Activated CD4-positive, alpha-beta T cell treated with anti-CD3 and anti-CD28 coated beads for 24 hours (primary cell): ENCODE measurements around the gene TENM4.

Source experiments
- DNase-seq, 2 donors: peaks; one replicate each; pipeline ENCODE4 v3.0.0-alpha.2; 2020; ENCODE audit warnings: low read depth in 2 of 2

TENM4 gene

DNA sequence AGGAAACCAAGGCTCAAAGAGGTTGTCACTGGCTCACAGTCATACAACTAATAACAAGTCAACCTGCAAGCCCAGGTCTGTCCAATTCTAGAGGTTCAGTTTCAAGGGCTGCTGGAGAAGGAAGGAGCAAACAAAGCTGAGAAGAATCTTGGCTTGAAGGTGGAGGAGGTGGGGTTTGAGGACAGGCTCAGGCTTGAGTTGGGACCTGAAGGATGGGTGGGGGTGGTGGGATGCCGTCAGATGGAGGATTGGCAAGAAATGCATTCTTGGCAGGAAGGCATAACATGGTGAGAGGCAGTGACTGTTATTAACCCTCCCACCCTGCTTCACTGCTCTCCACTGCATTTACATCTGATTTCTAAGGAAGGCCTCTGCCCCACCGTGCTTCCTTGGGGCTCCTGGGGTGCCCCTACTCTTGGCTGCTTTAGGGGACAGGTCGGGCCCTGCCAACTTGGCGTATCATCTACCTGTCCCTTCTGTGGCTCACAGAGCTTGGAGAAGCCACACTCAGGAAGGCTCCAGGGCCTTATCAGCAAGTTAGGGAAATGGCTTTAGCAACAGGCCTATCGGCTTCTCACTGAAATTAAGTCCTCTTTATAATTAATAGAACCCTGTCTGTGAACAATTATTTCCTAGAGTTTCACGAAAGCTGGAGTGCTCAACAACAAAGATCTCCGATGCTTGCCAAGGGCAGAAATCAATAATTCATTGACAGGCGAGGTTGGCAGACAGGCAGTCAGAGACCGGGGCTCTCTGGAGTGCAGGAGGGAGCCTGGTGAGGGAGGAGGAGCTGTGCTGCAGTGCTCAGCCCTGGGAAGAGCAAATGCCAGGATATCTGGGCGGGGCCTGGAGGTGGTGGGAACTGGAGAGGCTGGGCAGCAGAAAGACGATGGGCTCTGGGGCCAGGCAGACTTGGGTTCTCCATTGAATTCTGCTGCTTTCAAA, 781.2 kb downstream of the TENM4 start:
- DNase-seq: no peak

DNA sequence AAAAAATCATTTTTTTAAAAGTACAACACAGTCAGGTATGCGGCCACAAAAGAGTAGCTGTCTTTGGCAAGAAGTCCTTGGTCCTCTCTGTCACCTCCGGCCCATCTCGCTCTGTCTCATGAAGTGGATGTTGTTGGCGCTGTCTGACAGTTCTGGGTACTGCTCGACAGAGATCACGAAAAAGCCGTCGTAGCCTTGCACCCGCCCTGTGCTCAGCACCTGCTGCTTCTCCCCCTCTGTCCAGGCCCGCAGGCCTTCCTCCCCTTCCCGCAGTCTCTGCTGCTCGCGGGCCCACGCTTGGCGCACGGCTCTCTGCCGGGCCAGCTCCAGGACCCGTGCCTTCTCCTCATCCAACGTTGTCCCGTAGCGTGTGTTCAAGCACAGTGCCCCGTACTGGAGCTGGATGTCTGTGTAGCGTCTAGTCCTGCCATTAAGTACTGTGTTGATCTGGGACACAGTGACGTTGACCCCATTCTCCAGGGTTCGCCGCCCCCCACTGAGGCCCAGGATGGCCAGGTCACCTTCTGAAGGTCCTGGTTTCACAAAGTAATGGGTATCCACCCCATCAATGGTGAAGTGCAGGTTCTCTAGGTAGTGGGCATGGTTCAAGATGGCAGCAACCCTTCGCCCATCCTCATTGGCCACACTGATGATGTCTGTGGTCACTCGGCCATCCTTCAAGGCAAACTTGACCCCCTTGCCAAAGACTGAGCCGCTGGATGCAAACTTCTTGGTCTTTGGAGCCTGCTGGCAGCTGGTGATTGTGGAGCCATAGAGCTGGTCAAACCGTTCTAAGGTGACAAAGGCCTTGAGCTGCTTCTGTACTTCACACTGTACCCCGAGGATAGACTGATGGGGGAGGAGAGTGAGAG, 782.6 kb downstream of the TENM4 start:
- no peak for DNase-seq

DNA sequence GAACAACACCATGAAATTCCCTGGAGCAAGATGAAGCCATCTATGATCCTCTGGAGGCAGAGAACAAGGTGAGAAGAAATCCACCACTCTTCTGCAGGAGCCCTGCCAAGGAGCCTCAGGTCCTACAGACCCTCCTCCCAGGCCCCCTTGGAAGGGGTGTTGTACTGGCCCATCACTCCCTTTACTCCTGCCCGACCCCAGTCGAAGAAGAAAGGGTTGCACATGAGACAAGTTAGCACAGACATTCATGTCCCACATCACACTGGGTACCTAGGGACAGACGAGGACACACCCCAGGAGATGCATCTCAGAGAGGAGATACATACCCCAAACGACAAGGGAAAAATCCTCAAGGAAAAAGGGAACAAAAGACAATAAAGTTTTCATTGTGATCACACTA, 783.4 kb downstream of the TENM4 start:
- no peak for DNase-seq

DNA sequence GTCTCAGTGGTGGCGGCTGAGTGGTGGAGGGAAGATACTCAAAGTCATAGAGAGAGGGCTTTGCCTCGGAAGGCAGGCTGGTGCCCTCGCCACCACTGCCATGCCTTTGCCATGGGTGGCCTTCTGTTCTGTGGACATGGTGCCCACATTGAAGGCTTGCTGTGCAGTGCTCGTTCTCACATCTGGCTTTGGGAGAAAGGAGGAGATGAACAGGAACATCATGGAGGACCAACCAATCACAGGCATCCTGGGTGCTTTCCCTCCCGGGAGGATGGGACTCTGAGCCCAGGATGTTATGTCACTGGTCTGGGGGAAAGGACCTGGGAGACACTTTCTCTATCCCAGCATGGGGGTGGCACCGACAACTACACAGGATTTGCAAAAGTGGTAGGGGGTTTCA, 783.8 kb downstream of the TENM4 start:
- no peak for DNase-seq

DNA sequence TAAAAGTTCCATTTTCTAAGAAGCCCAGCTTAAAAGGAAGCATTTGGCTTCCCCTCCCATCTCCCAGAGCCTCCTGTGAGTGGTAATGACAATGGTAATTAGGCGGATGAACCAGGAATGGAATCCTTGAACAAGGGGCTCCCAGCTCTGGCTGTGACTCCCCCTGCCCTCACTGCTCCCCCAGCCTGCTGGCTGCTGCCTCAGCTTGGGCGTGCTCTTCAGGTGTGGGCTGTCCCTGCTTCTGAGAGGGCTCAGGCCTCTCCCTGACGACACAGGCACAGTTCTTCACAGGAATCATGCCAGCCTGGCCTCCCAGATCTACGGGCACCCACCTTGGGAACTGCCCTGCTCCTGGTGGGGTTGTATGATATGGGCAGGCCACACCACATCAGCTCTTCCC, 784.5 kb downstream of the TENM4 start:
- DNase-seq: no peak

DNA sequence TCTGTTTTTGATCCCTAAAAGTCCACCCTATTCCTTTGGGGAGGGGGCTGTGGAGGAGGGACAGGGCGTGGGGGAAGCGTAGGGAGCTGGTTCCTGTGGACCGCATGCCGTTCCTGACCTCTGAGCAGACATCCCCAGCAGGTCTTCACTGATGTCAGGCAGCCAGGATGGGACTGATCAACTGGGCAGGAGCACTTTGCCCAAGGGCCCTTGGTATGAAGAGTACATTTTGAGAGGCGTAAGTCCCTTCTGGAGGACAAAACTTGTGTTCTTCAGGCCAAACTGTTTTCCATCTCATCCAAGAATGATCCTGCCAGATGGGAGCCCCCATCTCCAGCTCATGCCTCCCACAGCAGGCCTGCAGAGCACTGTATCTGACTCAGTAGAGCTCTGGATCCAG, 785.3 kb downstream of the TENM4 start:
- no peak for DNase-seq

DNA sequence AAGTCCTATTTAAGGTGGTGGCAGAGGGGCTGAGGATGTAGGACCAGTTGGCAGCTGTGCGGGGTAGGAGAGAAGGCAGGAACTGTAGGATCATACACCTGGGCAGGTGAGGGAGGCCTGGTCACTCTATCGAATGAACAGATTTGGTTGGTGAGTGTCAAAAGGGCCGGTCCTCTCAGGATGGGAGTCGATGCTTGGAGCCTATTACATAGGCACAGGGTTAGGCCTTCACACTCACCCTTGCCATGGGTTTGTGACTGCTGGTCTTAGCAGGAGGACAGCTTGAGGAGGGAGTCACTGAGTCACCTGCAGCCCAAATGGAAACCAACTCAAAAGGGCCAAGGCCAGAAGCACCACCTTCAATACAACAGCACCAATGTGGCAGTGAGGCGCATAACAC, 786.0 kb downstream of the TENM4 start:
- DNase-seq: no peak

DNA sequence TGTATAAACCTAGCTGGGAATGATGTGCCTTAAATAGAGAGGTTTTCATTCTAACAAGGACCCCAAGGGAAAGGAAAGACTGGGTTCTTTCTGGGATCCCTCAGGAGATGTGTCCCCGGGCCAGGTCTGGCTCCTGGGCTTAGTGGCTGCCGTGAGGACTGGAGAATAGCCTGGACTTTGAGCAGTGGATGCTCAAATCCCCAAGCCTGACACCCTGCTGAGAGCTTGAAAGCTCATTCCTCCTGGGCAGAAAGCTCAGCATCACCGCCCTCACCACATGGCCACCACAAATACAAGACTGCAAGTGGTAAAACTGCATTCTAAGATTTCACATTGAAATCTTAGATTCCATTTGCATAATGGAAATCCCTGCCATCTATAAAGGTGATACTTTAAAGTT, 786.8 kb downstream of the TENM4 start:
- no peak for DNase-seq

DNA sequence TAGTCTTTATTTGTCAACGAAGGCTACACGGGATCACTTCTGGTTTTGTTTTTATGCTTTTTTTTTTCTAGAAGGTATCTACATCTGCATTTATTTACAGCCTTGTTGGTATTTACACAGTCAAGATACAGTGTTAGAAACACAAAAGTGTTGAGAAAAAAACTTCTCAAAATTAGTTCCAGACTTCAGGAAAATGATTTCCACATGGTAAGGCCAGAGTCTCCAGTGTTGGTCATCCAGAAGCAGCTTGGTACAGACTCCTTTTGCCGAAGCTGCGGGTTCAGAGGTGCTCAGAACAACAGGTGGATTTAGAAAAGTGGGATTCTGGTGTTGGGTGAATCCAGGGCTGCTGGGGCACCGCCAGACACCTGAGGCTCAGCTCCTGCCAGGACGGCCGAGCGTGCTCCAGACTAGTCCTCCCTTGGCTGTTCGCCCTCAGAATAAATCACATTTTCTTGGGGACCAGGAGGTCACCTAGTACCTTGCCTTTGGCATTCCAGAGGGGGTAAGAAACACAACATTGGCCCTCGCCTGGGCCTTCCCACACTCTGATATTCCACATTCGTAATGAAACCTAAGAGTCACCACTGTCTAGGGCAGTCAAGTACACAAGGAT, 787.4 kb downstream of the TENM4 start:
- no peak for DNase-seq

DNA sequence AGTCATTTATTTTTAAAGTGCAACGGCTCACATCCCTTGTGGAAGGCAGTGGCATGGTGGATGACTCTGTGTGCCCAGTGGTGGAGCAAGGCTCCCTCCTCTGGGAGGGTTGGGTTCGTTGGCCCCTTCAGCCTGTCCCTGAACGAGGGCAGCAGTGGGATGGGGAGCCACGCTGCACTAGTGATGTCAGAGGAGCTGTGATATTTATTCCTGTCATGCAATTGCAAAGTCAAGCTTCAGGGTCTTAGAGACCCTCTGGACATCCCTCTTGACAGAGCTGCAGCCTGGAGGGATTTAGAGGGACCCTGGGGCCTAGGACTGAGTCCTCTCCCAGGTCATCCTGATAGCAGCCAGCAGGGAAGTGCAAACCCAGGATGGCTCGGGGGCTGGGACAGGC, 788.0 kb downstream of the TENM4 start:
- DNase-seq: no peak

DNA sequence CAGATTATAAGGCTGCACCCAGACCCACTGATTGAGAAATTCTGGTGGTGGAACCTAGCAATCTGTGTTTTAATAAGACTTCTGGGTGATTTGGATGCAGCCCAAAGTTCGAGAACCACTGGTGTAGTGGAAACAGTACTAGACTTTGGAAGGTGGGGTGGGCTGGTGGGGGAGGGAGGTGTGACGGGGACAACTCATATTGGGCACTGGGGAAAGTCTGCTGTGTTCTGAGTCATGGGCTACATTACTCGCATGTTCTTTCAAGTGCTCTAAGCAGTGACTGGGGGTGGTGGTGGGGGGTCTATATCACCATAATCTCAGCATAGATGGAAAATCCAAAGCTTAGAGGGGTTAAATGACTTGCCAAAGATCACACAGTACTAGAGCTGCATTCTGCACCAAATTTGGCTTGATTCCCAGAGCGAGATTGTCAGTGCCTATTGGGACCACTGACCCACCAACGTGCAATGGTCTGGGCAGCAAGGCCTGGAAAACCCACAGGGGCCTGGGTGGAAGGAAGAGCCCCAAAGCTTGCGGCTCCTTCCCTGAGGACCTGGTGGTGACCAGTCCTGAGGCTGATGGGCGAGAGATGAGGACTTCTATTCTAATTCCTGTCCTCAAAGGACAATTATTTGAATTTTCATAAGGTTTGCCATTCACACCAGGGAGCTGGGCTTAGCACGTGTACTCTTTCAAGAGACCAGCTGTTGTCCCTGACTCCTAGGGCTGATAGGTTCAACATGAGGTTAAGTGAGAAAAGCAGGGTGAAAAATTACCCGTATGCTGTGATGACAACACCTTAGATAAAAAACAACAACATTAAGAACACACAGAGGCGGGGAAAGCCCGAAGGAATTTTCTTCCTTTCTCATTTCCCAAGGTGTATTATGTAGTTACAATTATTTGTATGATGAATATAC, 788.6 kb downstream of the TENM4 start:
- peak; percentile 18 to 50 for DNase-seq

DNA sequence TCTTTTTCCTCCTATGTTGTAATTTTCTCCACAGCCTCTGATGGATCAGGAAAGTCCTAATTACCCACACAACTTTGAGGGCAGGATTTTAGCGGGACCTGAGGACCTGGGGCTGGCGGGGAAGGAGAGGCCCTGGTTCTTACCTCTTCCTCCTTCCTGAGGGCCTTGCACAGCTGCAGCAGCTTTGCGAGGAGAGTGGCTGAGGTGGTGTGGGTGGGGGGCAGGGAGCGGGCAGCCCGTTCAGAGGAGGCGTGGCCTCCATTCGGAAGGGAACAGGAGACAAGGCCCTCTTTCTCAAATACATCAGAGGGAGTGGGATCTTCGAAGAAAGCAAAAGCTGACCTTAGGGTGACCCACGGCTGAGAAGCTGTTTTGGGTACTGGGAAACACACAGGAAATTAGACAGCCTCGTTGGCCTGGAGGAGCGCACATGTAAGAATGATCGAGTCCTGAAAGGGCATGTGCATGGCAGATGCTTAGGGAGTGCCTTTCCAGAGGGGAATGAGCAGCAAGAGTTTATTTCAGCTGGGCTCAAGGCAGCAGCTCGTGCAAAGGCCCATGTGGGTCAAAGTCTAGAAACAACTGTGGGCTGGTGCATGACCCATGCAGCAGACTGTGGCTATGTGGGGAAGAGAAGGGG, 789.6 kb downstream of the TENM4 start:
- DNase-seq: no peak

DNA sequence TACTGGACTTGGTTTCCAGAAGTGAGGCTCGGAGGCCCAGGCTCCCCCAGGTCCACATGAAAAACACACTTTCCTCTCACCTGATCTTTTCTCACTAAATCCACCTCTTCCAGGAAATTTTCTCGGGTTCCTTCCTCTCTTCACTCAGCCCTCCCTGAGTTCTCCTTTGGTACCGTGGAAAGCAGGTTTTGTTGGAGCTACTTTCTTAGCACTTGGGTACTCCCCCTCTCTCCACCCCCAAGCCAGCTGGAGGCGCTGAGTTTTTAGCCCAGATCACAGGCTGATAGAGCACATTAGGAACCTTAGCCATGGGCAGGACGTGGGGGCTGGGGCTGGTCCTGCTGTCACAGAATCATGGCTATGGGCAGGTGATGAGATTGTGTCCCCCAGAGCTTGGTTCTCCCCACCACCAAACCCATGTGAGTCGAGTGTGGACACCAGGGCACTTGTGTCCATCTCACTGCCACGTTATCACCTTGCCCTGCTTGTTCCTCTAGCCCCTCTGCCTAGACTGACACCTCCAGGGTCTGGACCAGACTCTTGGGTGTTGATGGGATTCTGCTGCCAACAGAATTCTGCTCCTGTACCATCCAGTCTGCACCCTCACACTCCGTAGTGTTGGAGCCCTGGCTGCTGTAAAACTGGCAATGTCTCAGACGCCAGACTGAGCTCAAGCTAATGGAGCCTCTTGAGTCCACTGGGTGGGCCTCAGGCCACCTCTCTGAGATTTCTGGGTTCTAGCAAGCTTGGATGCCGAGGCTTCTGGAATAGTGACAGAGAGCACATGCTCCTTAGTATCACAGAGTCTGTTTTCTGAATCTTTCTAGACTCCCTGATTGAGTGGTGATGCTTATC, 791.2 kb downstream of the TENM4 start:
- DNase-seq: no peak

DNA sequence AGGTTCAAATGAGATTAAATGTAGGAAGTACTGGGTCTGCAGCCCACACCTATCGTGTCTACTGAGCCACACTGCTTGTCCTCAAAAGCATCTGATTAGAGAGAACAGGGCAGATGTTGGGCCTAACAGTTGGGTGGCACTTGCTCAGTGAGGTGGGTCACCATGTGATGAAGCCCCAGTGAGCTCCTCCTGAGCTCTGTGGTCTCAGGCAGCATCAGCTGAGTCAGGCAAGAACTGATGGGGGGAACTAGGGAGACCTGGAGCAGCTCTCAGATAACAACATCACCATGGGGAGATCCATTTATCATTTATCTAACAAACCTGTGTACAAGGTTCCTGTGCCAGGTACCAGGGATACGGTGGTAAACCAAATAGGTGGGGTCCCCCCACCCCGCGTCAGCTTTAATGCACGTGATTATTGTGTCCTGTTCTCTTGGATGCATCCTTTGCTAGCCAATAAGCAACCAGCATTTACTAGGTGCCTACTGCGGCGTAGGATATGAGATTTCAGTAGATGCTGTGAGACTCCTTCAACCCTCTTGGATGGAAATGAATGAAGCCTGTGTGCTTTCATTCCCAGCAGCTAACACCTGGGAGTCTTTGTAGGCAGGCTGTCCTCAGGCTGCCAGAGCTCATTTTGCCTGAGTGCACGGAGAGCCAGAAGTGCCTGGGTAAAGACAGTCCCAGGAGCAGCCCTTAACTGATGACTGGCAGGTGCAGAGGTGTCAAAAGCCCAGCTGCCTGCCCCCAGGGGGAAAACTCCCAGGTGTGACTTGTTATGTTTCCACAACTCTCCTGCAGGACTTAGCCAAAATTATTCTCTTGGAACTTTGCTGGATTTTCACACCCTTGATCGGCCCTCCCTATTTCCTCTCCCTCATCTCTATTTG, 792.6 kb downstream of the TENM4 start:
- DNase-seq: no peak

DNA sequence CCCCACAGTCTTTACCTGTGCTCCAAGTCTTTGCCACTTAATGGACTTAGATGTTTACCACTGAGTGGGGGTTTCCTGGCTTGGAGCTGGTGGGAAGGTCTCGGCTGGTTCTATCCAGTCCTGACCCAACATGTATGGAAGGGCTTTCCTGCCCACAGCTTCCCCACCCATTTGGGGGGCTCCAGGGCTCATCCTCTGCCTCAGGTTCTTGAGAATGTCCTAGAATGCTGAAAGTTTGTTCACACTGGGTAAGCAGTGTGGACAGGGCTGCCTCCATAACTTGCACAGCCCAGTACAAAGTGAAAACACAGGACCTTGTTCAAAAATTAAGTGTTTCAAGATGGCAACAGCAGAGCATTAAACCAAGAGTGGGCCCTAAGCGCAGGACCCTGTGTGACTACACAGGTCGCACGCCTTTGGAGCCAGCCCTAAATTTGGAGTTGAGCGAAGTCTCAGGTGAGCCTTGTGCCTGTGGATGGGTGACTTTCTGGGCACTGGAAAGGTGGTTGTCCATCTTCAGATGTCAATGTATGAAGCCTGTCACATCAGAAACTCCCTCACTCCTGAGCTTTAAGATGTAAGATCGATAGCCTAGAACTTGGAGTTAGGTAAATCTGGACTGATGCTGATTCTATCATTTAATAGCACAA, 793.4 kb downstream of the TENM4 start:
- DNase-seq: no peak

DNA sequence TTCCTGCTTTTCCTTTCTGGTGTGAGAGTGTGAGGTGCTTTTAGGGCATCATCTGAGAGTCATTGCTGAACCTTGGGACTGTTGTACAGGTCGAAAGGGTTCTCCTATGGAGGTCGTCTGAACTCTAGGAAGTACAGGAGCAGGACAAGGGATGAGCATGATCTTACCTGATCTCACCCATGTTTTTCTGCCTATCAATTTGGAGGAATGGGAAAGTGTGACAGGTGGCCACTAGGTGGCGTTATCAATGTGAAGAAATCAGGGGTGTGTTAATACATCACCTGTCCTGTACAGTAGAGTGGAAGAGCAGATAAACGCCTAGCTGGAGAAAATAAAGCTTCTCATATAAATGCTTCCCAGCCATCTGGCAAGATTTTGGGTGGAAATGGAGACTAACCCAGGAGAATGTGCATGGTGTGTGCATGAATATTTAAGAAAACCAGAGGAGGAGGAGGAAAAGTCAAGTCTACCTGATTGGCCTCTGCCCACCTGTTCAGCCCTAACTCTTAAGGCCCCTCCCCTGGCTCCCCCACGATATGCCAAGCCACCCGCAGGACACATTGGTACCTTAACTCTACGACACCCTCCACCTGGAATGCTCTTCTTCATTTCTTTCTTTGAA, 794.2 kb downstream of the TENM4 start:
- peak; percentile 29 to 43 for DNase-seq
